ENCODE results near the gene DNAI7. TPM values are rescaled to one million over a fixed set of nuclear protein-coding genes. Genes with fewer than 3 reads are reported as not detected.

The DNAI7 gene
- total RNA-seq, 1 donor from 2014 or later = 1.8 TPM

DNA sequence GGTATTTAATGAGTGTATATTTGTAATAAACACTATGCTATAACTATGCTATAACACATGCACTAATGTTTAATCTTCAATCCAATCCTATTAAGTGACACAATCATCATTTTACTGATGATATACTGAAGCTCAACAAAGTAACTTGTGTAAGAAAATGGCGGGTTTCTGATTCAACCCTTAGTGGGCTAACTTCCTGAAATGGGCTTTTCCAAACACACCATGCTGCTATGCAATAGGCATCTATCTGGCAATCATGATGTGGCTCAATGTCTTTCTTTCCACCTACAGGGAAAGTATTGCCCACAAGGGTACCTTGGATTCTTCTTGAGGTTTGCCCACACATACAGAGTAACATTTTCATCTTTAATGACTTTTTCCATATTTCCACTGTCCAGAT lies 48.3 kb downstream of the DNAI7 start:
- Mint-ChIP-seq H3K36me3 (peaks cover 12% of the 10 kb centered on the region), H3K27me3 (no peaks in the 10 kb centered on the region), H3K4me3 (no peak overlapping the region), H3K4me1 (ENCODE audit: unreplicated experiment) (no peaks in the 10 kb centered on the region), H3K27ac (no peak overlapping the region), H3K9me3 (no peaks in the 10 kb centered on the region)
- TF ChIP-seq, protein P1, sequence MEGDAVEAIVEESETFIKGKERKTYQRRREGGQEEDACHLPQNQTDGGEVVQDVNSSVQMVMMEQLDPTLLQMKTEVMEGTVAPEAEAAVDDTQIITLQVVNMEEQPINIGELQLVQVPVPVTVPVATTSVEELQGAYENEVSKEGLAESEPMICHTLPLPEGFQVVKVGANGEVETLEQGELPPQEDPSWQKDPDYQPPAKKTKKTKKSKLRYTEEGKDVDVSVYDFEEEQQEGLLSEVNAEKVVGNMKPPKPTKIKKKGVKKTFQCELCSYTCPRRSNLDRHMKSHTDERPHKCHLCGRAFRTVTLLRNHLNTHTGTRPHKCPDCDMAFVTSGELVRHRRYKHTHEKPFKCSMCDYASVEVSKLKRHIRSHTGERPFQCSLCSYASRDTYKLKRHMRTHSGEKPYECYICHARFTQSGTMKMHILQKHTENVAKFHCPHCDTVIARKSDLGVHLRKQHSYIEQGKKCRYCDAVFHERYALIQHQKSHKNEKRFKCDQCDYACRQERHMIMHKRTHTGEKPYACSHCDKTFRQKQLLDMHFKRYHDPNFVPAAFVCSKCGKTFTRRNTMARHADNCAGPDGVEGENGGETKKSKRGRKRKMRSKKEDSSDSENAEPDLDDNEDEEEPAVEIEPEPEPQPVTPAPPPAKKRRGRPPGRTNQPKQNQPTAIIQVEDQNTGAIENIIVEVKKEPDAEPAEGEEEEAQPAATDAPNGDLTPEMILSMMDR (conservative IDR thresholded peaks at IDR 0.05) = no peak
- DNase-seq (ENCODE audit: extremely low spot score, unreplicated experiment) = no peak

DNA sequence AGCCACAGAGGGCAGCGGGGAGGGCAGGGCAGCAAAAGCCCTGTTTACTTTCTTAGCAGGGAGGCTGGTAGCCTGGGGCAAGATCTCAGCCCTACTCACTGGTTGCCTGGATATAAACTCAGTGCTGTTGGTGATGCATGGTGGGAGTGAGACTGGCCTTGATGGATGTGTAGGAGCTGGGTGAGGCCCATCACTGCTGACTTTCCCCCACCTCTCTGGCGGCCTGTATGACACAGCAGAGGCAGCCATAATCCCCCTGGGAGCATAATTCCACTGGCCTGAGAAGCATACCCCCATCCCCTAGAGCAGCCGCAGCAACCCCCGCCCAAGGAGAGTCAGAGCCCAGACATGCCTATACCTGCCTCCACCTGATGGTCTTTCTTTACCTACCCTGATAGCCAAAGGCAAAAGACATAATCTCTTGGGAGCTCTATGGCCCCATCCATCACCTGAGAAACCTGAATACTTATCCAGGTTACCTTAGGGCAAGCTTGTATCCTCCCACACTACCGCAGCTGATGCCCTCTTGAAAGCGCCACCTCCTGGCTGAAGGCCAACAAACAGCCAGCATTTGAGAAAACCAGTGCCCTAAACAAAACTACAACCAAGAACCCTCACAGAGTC lies 59.3 kb downstream of the DNAI7 start:
- peak overlapping the region; percentile 30 for H3K4me3 Mint-ChIP-seq
- no peaks in the 10 kb centered on the region for H3K27me3 Mint-ChIP-seq
- peaks cover 7% of the 10 kb centered on the region for H3K36me3 Mint-ChIP-seq
- TF ChIP-seq, protein P1 (conservative IDR thresholded peaks at IDR 0.05) = peak; percentile 28
- peaks cover 5% of the 10 kb centered on the region for H3K4me1 Mint-ChIP-seq (ENCODE audit: unreplicated experiment)
- H3K27ac Mint-ChIP-seq = peak overlapping the region; percentile 88
- no peaks in the 10 kb centered on the region for H3K9me3 Mint-ChIP-seq
- DNase-seq (ENCODE audit: extremely low spot score, unreplicated experiment) = no peak

DNA sequence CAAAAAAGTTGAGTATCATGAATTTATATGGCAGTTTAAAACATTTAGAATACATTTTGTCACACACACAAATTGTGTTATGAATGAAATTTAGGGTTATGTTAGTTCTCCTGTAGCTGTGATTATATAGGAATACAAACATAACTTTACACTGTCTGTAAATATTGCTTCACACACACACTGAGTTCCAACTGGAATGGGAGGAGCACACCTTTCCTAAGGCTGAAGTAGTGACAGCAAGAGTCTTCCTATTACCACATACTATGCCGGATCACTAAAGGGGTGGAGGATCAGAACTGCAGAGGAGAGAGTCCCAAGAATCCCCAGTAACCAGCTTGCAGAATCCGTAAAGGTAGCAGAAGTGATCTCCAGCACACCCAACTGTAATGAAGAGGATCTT lies 63.7 kb downstream of the DNAI7 start:
- H3K36me3 Mint-ChIP-seq = peaks cover 10% of the 10 kb centered on the region
- no peak overlapping the region for H3K4me3 Mint-ChIP-seq
- H3K4me1 Mint-ChIP-seq (ENCODE audit: unreplicated experiment) = peaks cover 5% of the 10 kb centered on the region
- TF ChIP-seq, protein P1 (conservative IDR thresholded peaks at IDR 0.05) = no peak
- H3K27me3 Mint-ChIP-seq = peaks cover 3% of the 10 kb centered on the region
- peak overlapping the region; percentile 7 for H3K27ac Mint-ChIP-seq
- no peak for DNase-seq (ENCODE audit: extremely low spot score, unreplicated experiment)
- peaks cover under 1% of the 10 kb centered on the region for H3K9me3 Mint-ChIP-seq

DNA sequence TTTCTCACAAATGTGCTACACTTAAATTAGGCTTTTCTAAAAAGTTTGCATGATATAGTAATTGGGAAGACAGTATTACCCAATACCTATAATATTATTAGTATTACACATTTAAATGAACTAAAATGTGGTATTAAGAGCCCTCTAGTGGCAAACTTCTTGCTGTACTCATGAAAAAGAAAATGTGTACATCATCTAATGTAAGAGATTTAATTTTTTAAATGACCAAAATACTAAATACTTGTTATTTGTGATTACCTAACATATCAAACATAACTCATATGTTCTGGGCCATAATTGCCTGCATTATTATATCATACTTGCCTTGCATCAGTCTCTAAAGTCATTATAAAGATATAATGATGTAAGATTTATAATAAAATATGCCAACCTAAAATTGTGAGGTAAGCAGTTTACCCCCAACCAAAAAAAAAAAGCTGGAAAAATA lies 64.2 kb downstream of the DNAI7 start:
- Mint-ChIP-seq H3K9me3 (peaks cover 6% of the 10 kb centered on the region), H3K27me3 (peaks cover 4% of the 10 kb centered on the region), H3K4me3 (no peak overlapping the region), H3K4me1 (ENCODE audit: unreplicated experiment) (peaks cover 5% of the 10 kb centered on the region), H3K27ac (no peak overlapping the region), H3K36me3 (peaks cover 15% of the 10 kb centered on the region)
- no peak for DNase-seq (ENCODE audit: extremely low spot score, unreplicated experiment)
- TF ChIP-seq, protein P1 (conservative IDR thresholded peaks at IDR 0.05) = peak; percentile 94

DNA sequence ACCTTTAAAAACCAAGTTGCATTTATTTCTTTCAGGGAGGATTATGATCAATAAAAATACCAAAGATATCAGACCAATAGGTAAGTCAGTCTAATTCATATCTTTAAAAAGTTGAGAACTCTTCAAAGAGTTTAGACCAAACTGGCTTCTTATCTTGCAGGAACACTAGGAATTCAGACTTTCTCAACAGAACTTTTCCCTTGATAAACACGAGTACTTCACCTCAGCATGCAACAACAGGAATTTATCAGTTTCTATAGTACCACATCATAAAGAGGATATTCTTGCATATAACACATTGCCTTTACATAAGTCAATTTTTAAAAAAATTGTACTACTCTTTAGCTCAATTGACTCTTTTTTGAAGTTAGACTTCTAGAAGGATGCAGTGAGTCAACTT lies 68.2 kb downstream of the DNAI7 start:
- Mint-ChIP-seq H3K27me3 (peaks cover 4% of the 10 kb centered on the region), H3K9me3 (peaks cover 6% of the 10 kb centered on the region), H3K36me3 (peaks cover 13% of the 10 kb centered on the region), H3K4me3 (no peak overlapping the region), H3K4me1 (ENCODE audit: unreplicated experiment) (no peaks in the 10 kb centered on the region), H3K27ac (no peak overlapping the region)
- TF ChIP-seq, protein P1 (conservative IDR thresholded peaks at IDR 0.05) = no peak
- no peak for DNase-seq (ENCODE audit: extremely low spot score, unreplicated experiment)

Measured in type B pancreatic cell (in vitro differentiated cells).